GM18951 (cell line): ENCODE data around the gene KPNA6.
A peak's percentile ranks its signal among the peaks of the same experiment; 100 is the strongest.

Source experiments
- POLR2A ChIP-seq: IDR thresholded peaks from 4 replicates; pipeline ENCODE4 v1.6.1; 2011; ENCODE audit warnings: mild to moderate bottlenecking; ENCODE audit not compliant: insufficient read length, insufficient read depth; ENCODE audit errors: extremely low read depth
- in situ Hi-C: fragments of 300-500 bp; cut with MboI; formaldehyde crosslinking; loops from one replicate; pipeline ENCODE4 v1.12.0; 2022; ENCODE audit warnings: low sequenced_read_pairs, mixed read lengths, inconsistent platforms; ENCODE audit not compliant: unreplicated experiment

Gene KPNA6

GRCh38 chr1:32178380-32179192 is 70.7 kb downstream of the KPNA6 start:
- TF ChIP-seq POLR2A, result no peak

DNA sequence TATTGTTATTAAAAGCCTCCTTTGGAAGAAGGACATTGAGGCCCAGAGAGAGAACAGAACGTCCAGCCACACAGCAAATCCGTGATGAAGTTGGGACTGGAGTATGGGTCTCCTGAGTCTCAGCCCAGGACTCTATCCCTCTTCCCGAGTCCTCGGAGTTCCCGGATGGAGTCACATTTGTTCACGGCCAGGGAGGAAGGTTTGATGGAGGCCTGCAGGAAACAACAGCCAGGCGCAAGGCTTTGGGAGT is 71.3 kb downstream of the KPNA6 start:
- in situ Hi-C loops, result no loop called here
- TF ChIP-seq POLR2A, result no peak

More at GRCh38 chr1:32178380-32179192, 70.7 kb downstream of the KPNA6 start:
- in situ Hi-C loops, result no loop called here

DNA sequence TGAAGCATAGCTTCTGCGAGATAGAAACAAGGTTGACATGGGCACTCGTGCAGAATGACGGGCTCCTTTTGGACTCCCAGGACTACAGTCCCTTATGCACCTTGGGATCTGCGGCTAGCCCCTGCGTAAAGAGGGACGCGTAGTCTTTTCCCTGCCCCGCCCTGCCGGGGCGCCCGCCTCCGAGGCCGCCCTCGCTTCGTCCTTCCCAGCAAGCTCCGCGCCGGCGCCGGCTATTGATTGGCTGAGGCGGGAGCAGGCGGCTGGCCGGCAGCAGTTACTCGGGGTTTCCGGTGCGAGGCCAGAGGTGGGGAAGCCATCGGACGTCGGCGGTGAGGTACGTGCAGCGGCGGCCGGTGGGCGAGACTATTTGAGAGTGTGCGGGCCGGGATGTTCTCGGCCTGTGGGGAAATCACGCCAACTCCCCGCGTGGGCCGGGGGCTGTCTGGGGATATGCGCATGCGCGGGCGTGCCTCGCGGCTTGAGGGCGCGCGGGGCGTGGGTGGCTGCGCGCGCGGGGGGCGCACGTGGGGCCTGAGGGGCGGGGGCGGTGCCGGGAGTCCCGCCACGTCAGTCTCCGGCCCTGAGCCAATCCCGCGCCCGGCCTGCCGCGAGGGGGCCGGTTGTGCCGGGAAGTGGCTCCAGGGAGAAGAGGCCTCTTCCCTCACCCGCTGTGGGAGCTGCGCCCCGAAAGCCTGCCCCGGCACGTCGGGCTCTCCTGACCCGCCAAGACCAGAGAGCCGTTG is 71.8 kb downstream of the KPNA6 start, which contains the start of gene TXLNA:
Gene TXLNA (plus strand): TSS at position 233 of the 743 bp plus-strand sequence. CDS start 671 bp downstream, outside the sequence.
- in situ Hi-C loops, result no loop called here
- peak; percentile 94 for TF ChIP-seq POLR2A

- in situ Hi-C loops, result no loop called here
- no peak for TF ChIP-seq POLR2A
Observed at GRCh38 chr1:32180186-32181060, 72.6 kb downstream of the KPNA6 start.

GRCh38 chr1:32181065-32181464 is 73.2 kb downstream of the KPNA6 start:
- no peak for TF ChIP-seq POLR2A
- in situ Hi-C loops, result no loop called here

DNA sequence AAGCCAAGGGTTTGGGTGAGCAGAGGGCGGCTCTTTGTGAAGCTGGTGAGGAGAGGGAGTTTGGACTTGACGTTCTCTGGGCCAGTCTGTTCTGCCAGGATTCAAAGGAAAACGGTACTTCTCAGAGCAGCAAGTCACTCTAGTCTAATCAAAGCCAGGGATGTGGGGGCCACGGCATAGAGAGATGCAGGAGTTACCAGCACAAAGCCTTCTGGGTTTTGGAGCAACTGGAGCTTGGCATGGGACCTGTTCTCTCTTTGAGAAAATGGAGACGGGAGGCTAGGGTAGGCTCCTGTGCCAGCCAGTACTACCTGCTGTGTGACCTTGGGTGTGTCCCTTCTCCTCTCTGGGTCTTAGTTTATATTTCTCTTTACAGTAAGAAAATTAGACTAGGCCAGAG is 73.7 kb downstream of the KPNA6 start:
- TF ChIP-seq POLR2A, result no peak
- in situ Hi-C loops, result no loop called here

- in situ Hi-C loops, result no loop called here
- no peak for TF ChIP-seq POLR2A
Observed at GRCh38 chr1:32182060-32182459, 74.2 kb downstream of the KPNA6 start.

GRCh38 chr1:32184650-32185049 is 76.8 kb downstream of the KPNA6 start:
- in situ Hi-C loops, result no loop called here
- TF ChIP-seq POLR2A, result no peak

DNA sequence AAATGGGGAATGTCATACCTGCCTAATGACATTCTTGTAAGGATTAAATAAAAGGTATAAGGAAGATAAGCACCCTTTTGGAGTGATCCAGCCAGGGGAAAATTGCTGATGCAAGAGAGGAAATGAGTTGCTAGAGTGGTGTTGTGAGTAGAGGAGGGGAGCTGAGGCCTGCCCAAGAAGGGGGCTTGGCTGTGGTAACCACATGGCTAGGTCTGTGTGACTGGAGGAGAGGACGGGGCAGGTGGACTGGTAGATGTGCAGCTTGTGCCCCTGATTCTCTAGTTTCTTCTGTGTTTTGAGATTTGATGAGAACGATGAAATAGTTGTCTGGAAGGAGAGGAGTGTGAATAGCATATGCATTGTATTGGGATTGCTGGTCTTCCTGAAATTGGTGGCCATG is 78.2 kb downstream of the KPNA6 start:
- no peak for TF ChIP-seq POLR2A
- in situ Hi-C loops, result no loop called here

DNA sequence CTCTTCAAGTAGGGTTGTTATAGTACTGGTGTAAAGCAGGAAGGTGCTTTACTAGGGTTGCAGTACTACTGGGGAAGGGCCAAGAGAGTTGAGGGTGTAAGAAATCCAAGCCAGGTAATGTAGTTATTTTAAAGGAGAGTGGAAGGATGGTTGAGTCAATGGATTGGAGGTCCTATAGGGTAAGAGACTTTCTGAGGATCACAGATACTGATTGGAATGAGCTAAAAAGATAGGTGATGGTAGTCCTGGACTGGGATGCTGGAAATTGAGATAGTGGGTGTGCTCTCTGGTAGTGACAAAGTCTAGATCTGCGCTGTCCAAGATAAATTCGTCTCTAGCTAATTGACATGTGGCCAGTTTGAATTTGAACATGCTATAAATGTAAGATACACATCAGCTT is 78.6 kb downstream of the KPNA6 start:
- no peak for TF ChIP-seq POLR2A
- in situ Hi-C loops, result no loop called here

DNA sequence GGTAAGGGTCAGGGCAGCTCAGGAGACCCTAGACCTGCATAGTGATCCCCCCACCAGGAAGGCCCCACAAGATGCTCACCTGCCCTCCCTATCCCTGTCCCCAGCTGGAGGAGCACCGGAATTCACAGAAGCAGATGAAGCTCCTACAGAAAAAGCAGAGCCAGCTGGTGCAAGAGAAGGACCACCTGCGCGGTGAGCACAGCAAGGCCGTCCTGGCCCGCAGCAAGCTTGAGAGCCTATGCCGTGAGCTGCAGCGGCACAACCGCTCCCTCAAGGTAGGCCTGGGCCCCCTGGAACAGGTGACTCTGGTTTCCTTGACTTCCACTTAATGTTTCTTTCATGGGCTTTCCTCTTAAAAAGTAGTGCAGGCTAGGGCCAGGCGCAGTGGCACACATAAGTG is 80.0 kb downstream of the KPNA6 start:
- no peak for TF ChIP-seq POLR2A
- in situ Hi-C loops, result no loop called here

- TF ChIP-seq POLR2A, result no peak
- in situ Hi-C loops, result no loop called here
Observed at GRCh38 chr1:32192220-32192948, 84.5 kb downstream of the KPNA6 start.

GRCh38 chr1:32194984-32195383 is 87.1 kb downstream of the KPNA6 start:
- no peak for TF ChIP-seq POLR2A
- in situ Hi-C loops, result no loop called here

DNA sequence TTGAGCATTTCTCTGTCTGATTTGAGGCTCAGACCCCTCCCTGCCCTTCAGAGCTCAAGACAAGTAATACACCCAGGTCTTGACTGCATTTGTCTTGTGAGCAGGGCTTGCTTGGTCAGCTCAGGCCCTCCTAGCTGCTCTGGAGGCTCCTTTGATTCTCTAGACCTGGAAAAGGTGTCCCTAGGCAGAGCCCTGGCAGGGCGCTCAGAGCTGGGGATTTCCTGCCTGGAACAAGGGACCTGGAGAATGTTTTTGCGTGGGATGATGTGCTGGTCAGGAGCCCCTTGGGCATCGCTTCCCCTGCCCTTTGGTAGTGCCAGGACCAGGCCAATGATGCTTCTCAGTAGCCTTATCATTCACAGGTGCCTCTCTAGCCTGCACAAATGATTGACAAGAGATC is 87.7 kb downstream of the KPNA6 start:
- TF ChIP-seq POLR2A, result no peak
- in situ Hi-C loops, result no loop called here
